ENCODE measurements around the gene ELOVL3. TPM values are rescaled to one million over a fixed set of nuclear protein-coding genes. Genes with fewer than 3 reads are reported as not detected.

Gene ELOVL3
- total and polyA plus RNA-seq, 10 of the 15 experiments (the other 5 are each of a cell fraction or from before 2014, with no cell fraction given), result 0.10 to 0.18 (median 0.11) TPM; not detected in 7

DNA sequence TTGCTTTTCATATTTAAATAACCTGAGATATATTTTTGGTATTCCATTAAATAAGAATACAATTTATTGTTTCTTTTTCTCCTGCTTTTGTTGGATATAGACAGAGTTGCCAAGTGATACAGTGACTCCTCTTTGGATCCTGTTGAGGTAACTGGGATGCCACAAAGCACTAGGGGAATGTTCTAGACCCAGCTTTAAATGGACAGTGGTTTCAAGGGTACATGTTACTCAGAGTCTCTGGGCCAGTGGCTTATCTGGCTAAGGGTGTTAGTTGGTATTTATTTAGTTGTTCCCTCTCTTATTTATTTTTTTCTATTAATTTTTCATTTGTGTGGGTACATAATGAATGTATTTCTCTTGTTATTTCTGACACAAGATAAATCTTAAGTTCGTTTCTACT is 28.3 kb downstream of the ELOVL3 start:
- BruUV-seq (replicated peaks), result no TSS peak
- H3K4me1 ChIP-seq (ENCODE audit: control insufficient read depth, insufficient read depth, low read length), result 0 out of 2 replicates have a peak, but pooled peaks cover 4% of the 10 kb centered on the region
- no peak for FAIRE-seq
- ChIA-PET POLR2A (interaction anchor here (1.3 to 1.9 kb wide), 2 partner anchors 10 to 12 kb away, joined by 4 to 5 read pairs; no protein-coding TSS in a partner anchor), CTCF (interaction anchor here (1.0 to 1.8 kb wide), 5 partner anchors 12 to 25 kb away, joined by 3 to 8 read pairs (median 4); no protein-coding TSS in a partner anchor), SMC1A (ENCODE audit: uncharacterized antibody, unreplicated experiment) (interaction anchor here (1.4 to 5.5 kb wide), 2 partner anchors 13 to 98 kb away, joined by 3 to 18 read pairs; no protein-coding TSS in a partner anchor), RAD21 (ENCODE audit: unreplicated experiment) (interaction anchor here (1.7 kb wide), 1 partner anchor 23 kb away, joined by 4 read pairs; no protein-coding TSS in a partner anchor)
- H3K9ac ChIP-seq (ENCODE audit: control insufficient read depth, insufficient read depth, low read length), result no peak overlapping the region
- no peaks in the 10 kb centered on the region for H3K27me3 ChIP-seq (replicated peaks in 1 of 2; ENCODE audit: control insufficient read depth in 2 of 2, insufficient read depth in 2 of 2, low read length in 1 of 2)
- DNase-seq (ENCODE audit: low read depth, low spot score), result no peak
- no peaks in the 10 kb centered on the region for H4K20me1 ChIP-seq (ENCODE audit: control insufficient read depth, insufficient read depth)
- peaks cover 55% of the 10 kb centered on the region for H3K79me2 ChIP-seq (ENCODE audit: control insufficient read depth, insufficient read depth, low read length)
- H3K4me2 ChIP-seq (ENCODE audit: control insufficient read depth, insufficient read depth), result no peak overlapping the region
- H3K27ac ChIP-seq (ENCODE audit: control insufficient read depth, insufficient read depth), result no peak overlapping the region
- H2AFZ ChIP-seq (ENCODE audit: control insufficient read depth, low read depth, low read length), result no peak overlapping the region
- no peak for TF ChIP-seq POU2F2 (IDR thresholded peaks at IDR 0.05; ENCODE audit: borderline replicate concordance, low read depth, low read length)
- no peak for TF ChIP-seq DPF2 (IDR thresholded peaks at IDR 0.05)
- TF ChIP-seq, protein P1, sequence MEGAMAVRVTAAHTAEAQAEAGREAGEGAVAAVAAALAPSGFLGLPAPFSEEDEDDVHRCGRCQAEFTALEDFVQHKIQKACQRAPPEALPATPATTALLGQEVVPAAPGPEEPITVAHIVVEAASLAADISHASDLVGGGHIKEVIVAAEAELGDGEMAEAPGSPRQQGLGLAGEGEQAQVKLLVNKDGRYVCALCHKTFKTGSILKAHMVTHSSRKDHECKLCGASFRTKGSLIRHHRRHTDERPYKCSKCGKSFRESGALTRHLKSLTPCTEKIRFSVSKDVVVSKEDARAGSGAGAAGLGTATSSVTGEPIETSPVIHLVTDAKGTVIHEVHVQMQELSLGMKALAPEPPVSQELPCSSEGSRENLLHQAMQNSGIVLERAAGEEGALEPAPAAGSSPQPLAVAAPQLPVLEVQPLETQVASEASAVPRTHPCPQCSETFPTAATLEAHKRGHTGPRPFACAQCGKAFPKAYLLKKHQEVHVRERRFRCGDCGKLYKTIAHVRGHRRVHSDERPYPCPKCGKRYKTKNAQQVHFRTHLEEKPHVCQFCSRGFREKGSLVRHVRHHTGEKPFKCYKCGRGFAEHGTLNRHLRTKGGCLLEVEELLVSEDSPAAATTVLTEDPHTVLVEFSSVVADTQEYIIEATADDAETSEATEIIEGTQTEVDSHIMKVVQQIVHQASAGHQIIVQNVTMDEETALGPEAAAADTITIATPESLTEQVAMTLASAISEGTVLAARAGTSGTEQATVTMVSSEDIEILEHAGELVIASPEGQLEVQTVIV (IDR thresholded peaks at IDR 0.05; ENCODE audit: borderline replicate concordance, partially characterized antibody), result no peak
- TF ChIP-seq POLR2A (IDR thresholded peaks at IDR 0.05; ENCODE audit: low read depth, low read length), result no peak
- no peak for TF ChIP-seq SREBF1 (IDR thresholded peaks at IDR 0.05; ENCODE audit: low read length)
- TF ChIP-seq NBN (IDR thresholded peaks at IDR 0.05), result no peak
- no peak for TF ChIP-seq JUND (IDR thresholded peaks at IDR 0.05; ENCODE audit: low read depth, low read length)
- no peak for TF ChIP-seq CEBPB (IDR thresholded peaks at IDR 0.05; ENCODE audit: borderline replicate concordance in 1 of 2, low read depth in 2 of 2, low read length in 2 of 2)
- TF ChIP-seq, protein P2, sequence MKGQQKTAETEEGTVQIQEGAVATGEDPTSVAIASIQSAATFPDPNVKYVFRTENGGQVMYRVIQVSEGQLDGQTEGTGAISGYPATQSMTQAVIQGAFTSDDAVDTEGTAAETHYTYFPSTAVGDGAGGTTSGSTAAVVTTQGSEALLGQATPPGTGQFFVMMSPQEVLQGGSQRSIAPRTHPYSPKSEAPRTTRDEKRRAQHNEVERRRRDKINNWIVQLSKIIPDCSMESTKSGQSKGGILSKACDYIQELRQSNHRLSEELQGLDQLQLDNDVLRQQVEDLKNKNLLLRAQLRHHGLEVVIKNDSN (IDR thresholded peaks at IDR 0.05; ENCODE audit: borderline replicate concordance, extremely low read length, insufficient read depth, low read depth, low read length), result no peak
- no peak for TF ChIP-seq IRF4 (IDR thresholded peaks at IDR 0.05; ENCODE audit: low read depth, low read length)
- TF ChIP-seq, protein P3, sequence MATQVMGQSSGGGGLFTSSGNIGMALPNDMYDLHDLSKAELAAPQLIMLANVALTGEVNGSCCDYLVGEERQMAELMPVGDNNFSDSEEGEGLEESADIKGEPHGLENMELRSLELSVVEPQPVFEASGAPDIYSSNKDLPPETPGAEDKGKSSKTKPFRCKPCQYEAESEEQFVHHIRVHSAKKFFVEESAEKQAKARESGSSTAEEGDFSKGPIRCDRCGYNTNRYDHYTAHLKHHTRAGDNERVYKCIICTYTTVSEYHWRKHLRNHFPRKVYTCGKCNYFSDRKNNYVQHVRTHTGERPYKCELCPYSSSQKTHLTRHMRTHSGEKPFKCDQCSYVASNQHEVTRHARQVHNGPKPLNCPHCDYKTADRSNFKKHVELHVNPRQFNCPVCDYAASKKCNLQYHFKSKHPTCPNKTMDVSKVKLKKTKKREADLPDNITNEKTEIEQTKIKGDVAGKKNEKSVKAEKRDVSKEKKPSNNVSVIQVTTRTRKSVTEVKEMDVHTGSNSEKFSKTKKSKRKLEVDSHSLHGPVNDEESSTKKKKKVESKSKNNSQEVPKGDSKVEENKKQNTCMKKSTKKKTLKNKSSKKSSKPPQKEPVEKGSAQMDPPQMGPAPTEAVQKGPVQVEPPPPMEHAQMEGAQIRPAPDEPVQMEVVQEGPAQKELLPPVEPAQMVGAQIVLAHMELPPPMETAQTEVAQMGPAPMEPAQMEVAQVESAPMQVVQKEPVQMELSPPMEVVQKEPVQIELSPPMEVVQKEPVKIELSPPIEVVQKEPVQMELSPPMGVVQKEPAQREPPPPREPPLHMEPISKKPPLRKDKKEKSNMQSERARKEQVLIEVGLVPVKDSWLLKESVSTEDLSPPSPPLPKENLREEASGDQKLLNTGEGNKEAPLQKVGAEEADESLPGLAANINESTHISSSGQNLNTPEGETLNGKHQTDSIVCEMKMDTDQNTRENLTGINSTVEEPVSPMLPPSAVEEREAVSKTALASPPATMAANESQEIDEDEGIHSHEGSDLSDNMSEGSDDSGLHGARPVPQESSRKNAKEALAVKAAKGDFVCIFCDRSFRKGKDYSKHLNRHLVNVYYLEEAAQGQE (IDR thresholded peaks at IDR 0.05; ENCODE audit: low read depth, low read length), result no peak
- H3K9me3 ChIP-seq (replicated peaks; ENCODE audit: control insufficient read depth, insufficient read depth, low read length), result no peaks in the 10 kb centered on the region; the same call in 2 of the 3 replicates
- ATAC-seq, result no peak
- intact Hi-C loops (cut with micrococcal nuclease; ENCODE audit: unreplicated experiment) (no loop called here), in situ Hi-C loops (cut with MboI) (no loop called here)
- WGBS (ENCODE audit: insufficient coverage, insufficient replicate concordance, low lambda C conversion rate, missing lambda C conversion rate), result 52% methylated on average over 1 of the region's 1 CpG
- no peak overlapping the region for H3K4me3 ChIP-seq
- H3K36me3 ChIP-seq (ENCODE audit: control insufficient read depth in 2 of 2, insufficient read depth in 2 of 2, low read length in 1 of 2), result peaks cover 0 to 8% of the 10 kb centered on the region in 2 experiments; a peak in 2 of 4 replicates
